HG03342 (cell line): ENCODE measurements around the gene PFDN2.

ENCODE experiments used
- ATAC-seq: cut with Tn5 transposase; IDR thresholded peaks from one replicate; pipeline ENCODE4 v1.9.1; 2021; ENCODE audit warnings: mild to moderate bottlenecking, moderate library complexity; ENCODE audit not compliant: unreplicated experiment

PFDN2 gene, protein sequence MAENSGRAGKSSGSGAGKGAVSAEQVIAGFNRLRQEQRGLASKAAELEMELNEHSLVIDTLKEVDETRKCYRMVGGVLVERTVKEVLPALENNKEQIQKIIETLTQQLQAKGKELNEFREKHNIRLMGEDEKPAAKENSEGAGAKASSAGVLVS

DNA sequence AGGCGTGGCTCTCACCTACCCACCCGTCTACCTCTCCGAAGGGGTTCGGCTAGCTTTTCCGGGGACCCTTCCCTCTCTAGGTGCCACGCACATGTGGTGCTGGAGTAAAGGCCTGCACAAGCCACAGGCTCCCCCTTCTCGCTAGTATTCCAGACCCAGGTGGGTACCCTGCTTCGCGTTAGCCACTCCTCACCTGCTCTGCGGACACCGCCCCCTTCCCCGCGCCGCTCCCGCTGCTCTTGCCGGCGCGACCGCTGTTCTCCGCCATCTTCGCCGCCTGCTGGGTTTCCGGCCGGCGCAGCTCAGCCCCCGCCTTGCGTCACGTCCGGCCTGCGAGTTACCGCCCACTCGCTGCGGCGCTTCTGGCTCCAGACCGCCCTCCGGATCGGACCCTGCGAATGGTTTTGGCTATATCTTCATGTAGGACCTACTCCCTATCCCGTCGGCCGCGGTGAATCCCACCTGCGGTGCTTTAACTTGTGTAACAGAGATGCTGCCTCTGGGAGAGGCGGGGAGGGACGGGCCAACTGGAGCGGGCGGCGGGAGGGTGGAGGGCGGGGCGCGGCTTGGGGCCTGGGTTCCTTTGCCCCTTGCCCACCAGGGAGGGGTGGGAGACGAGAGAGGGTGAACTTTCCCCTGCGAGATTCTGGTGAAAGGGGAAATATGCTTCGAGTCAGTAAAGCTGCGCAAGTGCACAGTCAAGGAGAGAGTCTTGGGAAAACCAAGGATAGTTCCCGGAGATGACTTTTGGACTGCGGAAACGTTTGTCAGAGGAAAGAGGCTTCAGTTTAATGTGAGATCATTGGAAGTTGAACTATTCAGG is at the start of gene PFDN2, which contains the start of gene NIT1:
Gene PFDN2, minus strand, starts transcription at position 279 of the 823 bp plus-strand sequence. Its CDS starts 11 bp downstream, at position 268.
Gene NIT1, plus strand, starts transcription at position 347 of the 823 bp plus-strand sequence. Its CDS starts 72 bp downstream, at position 419.
- ATAC-seq, result peak; percentile 82

DNA sequence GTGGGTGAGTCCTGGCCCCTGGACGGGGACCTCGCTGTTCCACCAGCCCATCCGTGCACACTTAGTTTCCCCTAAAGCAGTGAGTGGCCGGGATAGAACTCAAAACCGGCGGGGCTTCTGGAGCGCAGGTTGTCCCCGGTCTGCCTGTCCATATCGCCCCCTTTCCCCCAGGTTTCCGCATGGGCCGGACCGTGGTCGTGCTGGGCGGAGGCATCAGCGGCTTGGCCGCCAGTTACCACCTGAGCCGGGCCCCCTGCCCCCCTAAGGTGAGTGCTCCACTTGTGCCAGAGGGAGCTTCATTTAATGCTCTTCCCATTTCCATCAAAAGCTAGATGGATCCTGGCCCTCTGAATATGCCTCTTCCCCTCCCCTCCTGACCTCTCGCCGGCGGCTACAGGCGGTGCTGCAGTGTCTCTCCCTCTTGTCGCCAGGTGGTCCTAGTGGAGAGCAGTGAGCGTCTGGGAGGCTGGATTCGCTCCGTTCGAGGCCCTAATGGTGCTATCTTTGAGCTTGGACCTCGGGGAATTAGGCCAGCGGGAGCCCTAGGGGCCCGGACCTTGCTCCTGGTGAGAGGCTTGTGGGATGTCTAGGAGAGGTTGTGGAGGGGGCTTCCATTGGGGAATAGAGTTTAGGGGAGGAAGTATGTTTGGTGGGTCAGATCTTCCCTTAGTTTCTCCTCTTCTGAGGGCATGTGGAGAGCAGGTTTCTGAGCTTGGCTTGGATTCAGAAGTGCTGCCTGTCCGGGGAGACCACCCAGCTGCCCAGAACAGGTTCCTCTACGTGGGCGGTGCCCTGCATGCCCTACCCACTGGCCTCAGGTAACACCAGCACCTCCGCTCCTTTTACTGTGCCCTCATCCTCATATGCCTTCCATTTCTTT is 49.1 kb upstream of the PFDN2 start:
- ATAC-seq, result no peak

DNA sequence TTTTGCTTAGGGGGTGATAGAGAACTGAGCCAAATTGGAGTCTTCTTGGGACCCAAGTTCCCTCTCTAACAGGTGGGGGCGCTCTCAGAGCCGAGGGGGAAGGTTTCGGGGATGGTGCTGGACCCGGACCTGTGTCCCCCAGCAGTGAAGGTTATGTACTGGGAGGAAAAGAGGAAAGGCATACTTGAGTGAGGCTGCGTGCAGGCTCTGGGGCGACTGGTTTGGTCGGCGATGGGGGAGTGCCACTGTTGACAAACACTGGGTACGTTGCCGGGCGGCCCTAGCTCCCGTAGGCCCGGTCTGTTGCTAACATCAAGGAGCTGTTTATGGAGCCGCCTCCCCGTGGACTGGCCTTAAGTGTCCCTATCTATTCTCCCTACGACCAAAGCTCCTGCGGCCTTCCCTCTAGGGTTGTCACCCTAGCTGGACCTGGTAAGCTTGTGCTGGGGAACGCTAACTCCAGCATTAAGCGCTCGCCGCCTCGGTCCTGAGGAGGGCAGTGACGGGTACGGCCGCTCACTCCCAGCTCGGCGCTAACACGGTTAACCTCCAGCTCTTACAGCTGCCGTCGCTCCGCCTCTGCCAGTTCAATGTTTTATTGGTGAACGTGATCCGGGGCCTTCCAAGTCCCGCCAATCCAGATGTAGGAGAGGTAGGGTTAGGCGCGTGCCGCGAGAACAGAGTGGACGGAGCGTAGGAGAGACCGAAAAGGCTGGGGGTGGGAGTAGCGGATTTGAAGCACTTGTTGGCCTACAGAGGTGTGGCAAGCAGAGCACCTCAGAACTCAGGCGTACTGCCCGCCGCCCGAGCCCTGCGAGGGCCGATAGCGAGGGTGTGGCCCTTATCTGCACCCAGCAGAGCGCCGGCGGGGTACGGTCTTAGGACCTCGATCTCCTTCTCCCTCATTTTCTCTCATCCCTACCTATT is 48.2 kb upstream of the PFDN2 start, which contains the start of gene PPOX:
Gene PPOX, plus strand, starts transcription at position 685 of the 927 bp plus-strand sequence. CDS start 422 bp downstream, outside the sequence.
- ATAC-seq, result peak; percentile 91

DNA sequence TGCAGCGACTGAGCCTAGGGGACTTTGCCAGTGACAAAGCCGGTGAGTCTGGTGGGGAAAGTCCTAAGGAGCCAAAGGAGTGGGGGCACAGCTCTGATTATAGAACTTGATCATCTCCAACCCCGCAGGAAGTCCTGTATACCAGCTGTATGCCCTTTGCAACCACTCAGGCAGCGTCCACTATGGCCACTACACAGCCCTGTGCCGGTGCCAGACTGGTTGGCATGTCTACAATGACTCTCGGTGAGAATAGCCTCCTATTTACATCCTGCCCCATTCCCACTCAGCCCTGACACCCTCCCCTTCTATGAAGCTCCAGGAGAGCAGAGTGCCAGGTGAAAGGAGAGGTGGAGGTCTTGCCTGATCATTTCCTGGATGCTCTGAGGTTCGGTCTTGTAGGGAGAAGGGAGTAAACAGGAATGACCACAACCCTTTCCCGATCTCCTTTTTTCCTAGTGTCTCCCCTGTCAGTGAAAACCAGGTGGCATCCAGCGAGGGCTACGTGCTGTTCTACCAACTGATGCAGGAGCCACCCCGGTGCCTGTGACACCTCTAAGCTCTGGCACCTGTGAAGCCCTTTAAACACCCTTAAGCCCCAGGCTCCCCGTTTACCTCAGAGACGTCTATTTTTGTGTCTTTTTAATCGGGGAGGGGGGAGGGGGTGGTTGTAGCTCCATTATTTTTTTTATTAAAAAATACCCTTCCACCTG is 47.2 kb upstream of the PFDN2 start:
- no peak for ATAC-seq

DNA sequence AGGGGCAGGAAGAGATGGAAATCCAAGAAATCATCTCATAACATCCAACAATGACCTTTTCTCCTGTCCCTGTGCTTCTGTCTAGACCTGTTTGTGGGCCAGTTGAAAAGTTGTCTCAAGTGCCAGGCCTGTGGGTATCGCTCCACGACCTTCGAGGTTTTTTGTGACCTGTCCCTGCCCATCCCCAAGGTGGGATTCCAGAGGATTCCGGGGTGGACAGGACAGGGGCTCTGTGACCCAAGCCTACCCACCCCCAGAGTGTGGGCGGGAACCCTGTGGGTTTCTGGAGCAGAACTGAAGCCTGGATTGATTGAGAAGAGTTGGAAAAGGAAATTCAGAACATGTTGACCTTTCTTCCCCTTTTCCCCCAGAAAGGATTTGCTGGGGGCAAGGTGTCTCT is 46.0 kb upstream of the PFDN2 start:
- ATAC-seq, result no peak

DNA sequence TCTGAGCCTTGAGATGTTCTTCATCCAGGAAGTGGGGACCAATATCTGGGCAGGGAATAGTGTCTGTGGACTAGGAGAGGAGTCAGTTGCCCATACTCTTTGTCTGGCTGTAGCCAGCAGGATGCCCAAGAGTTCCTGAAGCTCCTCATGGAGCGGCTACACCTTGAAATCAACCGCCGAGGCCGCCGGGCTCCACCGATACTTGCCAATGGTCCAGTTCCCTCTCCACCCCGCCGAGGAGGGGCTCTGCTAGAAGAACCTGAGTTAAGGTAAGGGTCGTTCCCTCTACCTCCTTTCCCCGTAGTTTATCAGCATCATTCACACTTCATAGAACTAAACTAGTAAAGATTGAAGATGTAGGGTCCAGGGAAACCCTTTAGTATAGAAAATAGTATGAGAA is 45.0 kb upstream of the PFDN2 start:
- no peak for ATAC-seq

DNA sequence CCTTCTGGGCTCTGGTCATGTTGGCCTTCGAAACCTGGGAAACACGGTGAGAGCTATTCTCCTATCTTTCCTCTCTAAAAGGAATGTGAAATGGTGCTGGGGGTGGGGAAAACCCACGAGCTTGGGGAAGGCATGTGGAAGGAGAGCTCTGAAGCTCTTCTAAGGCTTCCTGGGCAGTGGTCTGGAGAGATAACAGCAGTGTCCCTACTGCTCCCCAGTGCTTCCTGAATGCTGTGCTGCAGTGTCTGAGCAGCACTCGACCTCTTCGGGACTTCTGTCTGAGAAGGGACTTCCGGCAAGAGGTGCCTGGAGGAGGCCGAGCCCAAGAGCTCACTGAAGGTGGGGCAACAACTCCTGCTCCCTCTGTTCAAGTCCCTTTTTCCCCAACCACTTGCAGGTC is 44.2 kb upstream of the PFDN2 start:
- no peak for ATAC-seq

DNA sequence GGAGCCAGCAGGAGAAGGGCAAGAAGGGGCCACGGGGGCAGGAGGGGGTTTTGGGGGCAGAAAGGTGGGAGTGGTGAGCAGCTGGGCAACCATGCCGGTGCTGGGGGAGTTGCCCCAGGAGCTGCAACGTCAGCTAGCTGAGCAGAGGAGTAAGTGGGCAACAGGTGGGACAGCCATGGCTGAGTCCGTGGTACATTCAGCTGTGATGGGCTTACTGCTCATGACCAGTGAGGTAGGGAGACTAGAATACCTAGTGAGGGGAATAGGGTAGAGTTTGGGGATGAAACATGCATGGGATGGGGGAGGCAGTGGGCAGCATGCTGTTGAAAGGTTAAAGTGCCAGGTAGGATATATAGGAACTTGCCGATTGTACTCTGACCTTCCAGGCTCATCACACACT is 43.8 kb upstream of the PFDN2 start:
- no peak for ATAC-seq

DNA sequence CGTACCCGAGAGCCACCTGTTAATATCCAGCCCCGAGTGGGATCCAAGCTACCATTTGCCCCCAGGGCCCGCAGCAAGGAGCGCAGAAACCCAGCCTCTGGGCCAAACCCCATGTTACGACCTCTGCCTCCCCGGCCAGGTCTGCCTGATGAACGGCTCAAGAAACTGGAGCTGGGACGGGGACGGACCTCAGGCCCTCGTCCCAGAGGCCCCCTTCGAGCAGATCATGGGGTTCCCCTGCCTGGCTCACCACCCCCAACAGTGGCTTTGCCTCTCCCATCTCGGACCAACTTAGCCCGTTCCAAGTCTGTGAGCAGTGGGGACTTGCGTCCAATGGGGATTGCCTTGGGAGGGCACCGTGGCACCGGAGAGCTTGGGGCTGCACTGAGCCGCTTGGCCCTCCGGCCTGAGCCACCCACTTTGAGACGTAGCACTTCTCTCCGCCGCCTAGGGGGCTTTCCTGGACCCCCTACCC is 42.9 kb upstream of the PFDN2 start:
- no peak for ATAC-seq

DNA sequence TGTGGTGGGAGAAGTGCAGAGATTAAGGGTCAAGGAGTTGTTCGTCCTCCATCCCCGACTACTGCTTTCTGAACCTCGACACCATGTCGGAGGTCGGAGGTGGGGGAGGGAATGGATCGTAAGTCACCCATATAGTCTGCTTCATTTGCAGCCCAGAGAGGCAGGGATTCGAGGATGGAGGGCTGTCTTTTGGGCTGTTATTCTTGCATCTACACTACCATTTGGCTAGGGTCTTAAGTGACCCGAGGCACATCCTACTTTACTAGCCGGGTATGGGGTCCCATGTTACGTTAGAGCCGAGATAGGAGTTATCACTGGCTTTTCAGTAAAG is 42.0 kb upstream of the PFDN2 start:
- ATAC-seq, result no peak

DNA sequence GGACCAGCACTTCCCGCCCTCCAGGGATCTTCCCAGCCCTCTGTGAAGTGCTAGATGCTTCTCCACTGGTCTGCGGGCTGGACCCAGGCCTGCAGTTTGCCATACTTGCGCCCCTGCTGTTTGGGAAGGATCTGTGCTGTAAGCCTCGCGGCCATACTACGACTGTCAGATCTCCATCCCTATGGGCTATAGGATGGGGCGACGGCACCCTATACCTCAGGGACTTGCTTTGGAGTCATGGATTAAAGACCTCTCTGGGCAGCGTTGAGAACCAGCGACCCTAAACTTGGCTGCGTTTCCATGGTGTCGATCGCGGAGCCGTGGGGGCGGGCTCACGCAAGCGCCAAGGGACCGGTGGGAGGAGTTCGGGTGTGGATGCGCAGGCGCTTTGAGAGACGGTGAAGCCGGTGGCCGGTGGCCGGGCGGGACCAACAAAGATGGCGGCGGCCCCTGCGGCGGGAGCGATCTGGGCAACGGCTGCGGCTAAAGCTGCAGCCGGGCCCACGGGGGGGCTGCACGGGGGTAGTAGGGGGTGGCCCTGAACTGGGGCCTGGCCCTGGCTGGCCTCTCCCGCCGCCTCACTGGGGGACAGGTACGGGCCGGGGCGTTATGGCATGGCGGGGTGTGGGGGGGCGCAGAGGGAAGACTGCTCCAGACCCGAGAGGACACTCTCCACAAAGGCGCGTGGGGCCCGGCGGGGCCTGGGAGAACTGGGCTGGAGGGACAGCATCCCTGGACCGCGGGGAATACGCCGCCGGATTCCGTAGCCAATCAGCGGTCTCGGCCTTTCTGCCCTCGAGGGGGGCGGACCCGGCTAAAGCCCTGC is 41.5 kb upstream of the PFDN2 start, which contains the start of gene USP21:
Gene USP21, plus strand, starts transcription at position 414 of the 826 bp plus-strand sequence. CDS start 1,141 bp downstream, outside the sequence.
- ATAC-seq, result peak; percentile 75

DNA sequence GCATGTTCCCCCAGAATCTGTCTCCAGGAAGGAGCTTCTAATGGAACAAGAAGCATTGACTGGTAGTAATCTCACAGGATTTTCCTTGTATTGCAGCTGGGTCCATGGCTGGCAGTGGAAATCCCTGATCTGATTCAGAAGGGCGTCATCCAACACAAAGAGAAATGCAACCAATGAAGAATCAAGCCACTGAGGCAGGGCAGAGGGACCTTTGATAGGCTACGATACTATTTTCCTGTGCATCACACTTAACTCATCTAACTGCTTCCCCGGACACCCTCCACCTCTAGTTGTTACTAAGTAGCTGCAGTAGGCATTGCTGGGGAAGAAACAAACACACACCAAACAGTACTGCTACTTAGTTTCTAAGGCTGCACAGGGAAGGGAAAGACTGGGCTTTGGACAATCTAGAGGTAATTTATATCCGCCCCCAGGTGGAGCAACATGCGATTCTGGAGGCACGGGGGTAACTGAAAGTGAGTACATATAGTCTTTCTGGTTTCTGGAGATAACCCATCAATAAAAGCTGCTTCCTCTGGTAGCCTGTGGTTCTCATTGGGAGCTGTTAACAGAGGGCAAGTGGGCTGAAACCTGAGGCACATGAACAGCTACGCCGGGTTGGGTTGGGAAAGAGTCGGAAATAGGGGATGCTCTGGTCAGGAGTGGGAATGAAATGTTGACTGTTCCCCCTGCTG is 40.6 kb upstream of the PFDN2 start:
- ATAC-seq, result no peak

DNA sequence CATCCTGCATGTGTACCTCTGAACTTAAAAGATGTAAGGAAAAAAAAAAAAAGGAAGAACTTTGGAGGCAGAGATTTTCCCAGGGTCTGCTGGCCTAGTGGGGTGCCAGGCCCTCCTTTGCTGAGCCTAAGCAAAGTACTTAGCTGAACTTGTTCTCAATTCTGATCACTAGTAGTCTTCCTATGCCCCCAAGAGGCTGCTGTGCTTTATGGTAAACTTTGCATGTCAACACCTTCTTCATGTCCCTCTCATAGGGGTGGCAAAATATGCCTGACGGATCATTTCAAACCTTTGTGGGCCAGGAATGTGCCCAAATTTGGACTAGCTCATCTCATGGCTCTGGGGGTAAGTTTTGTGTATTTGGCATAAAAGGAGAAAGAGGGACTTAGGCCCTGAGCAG is 40.0 kb upstream of the PFDN2 start:
- no peak for ATAC-seq

DNA sequence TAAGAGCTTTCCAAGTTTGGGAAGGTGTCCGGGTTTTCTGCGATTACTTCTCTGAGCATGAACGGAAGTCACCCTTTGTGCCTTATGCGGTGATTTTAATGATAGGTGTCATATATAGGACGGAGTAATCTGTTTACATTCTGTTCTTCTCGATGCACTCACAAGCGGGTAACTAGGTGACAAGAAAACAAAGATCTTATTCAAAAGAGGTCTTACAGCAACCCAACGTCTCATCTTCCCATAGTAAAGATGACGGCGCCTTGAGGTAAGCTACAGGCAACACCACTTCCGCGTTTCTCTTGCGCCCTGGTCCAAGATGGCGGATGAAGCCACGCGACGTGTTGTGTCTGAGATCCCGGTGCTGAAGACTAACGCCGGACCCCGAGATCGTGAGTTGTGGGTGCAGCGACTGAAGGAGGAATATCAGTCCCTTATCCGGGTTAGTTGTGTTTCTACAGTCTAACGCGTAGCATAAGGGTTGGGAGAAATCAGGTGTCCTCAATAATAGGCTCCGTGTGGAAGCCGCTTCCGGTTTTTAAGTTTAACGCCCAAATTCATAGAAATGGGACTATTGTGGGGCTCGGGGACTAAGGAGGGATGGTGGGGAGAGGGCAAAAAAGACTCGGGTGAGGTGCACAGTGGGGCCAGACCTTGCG is 36.0 kb upstream of the PFDN2 start, which contains the start of gene UFC1:
Gene UFC1, plus strand, starts transcription at position 297 of the 656 bp plus-strand sequence. Its CDS starts 20 bp downstream, at position 317.
- peak; percentile 86 for ATAC-seq

DNA sequence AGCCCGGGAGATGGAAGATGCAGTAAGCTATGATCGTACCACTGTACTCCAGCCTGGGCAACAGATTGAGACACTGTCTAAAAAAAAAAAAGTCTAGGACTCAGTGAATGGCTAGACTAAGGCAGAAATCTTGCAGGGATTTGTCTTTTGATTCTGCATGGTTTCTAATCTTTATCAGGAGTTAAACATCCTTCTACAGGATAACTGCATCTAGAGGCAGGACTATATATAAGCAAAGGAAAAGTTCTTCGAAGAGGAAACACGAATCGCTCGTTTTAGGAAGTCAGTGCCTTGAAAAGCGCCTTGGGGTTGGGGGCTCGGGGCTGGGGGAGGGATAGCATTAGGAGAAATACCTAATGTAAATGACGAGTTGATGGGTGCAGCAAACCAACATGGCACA is 35.3 kb upstream of the PFDN2 start:
- ATAC-seq, result peak; percentile 5

DNA sequence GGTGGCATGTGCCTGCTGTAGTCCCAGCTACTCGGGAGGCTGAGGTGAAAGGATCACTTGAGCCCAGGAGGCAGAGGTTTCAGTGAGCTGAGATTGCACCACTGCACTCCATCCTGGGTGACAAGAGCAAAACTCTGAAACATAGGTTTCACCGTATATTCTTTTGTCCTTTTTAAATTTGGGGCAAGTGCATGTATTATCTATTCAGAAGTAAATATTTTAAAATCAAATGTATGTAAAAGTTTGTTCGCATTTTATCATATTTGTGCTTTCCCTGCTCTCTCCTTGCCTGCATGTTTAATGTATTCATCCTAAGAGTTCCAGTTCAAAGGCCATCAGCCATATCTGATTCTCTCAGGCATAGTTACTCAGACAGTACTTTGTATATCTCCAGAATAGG is 28.0 kb upstream of the PFDN2 start:
- ATAC-seq, result no peak

DNA sequence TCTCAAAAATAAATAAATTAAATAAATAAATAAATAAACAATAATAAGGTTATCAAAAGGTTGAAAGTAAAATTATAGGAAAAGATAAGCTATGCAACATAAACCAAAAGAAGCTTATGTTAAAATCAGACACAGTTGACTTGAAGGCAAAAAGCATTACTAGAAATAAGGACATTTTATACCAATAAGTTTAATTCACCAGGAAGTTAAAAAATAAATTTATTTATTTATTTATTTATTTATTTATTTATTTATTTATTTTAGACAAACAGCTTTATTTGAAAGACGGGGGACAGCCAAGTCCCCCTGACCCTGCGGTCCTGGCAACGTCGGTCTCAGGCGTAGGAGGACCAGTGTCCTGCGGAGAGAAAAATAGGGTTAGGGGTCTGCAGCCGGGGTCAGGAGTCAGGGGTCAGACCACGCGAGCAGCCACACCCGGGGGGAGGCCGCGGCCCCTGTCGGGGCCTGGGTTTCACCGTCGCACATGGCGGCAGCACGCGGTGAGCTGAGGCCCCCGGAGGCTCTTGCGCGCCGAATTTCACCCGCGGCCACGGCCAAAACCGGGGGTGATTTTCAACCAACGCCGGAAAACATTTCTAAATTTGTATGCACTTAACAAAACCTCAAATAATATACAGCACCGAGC is 23.0 kb upstream of the PFDN2 start:
- no peak for ATAC-seq
